ENCODE measurements around the gene TENT4B. TPM values are rescaled to one million over a fixed set of nuclear protein-coding genes. Genes with fewer than 3 reads are reported as not detected.

TENT4B gene
- total RNA-seq (2022; extraction: Qiagen RNA extraction): 9.4 to 13.5 TPM (median 12.8 TPM) in 5 replicates

DNA sequence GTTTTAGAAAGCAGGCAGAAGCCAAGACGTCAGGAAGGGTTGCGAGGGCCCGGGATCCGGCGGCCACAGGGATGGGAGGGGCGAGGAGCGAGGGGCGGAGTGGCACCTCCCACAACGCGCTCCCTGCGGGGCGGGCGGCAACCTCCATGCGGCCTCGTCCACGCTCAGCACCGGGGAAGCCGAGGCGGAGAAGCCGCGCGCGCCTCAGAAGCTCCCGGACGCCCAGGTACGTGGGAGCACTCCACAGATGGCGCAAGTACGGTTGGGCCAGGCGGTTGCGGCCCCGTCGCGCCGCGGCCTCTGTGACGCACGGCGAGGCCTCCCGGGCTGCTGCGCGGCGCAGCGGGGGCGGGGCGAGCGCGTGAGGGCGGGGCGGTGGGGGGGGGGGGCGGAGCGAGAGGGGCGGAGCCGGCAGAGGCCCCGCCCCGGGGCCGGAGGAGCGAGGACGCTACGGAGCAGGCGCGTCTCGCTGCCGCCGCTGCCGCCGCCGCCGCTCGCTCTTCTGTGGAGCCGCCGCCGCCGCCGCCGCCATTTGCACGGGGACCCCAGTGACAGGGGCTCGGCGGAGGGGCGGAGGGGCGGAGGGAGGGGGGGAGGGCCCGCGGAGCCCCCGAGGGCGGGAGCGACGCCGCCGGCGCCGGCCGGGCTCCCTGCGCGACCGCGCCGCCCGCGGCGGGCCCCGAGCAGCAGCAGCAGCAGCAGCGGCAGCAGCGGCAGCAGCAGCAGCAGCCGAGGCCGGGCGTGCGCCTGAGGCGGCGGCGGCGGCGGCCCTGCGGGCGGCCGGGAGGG, at the start of gene TENT4B:
TENT4B (plus strand) TSS at position 500 of the 789 bp plus-strand sequence. CDS start 316 bp downstream, outside the sequence.

DNA sequence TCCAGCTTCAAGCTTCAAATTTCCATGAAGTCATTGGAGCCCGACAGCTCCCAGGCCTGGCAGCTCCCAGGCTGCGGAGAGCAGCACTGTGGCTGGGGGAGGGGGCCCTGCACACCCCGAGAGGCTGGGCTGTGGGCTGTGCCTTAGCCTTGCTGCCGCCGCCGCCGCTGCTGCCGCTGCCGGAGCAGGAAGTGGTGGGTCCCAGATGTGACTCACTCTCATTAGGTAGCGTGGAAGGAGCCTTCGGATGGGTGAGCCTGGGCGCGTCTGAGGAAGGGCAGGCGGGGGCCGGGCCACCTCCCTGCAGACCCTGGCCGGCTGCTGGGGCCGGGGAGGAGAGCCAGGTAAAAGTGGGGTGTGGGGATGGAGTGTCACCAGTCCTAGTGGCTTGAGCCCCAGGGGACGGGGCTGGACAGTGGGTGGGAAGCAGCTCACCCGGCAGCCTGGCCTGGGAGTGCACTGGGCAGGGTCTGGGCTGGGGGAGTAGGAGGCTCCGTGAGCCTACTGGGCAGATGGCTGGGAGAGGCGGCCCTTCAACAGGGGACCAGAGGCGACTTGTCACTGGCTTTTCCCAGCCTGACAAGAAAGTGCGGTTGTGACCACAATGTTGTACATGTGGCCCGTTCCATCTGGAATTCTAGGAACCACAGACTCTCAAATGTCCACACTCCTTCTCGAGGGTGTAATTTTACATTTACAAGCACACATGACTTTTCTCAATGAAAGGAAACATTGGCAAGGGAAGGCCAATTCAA, 113.4 kb downstream of the TENT4B start, which contains the start of gene ADCY7:
ADCY7 (plus strand) TSS at position 215 of the 755 bp plus-strand sequence. CDS start 21,629 bp downstream, outside the sequence.

Other genes starting within 250 kb of the TENT4B start
- 17.8 to 25.4 TPM (median 21.4 TPM) in 5 replicates for gene CNEP1R1, start 128.1 kb upstream of the TENT4B start, total RNA-seq (2022; extraction: Qiagen RNA extraction)
- 11.8 to 15.5 TPM (median 13.9 TPM) in 5 replicates for gene HEATR3, start 87.3 kb upstream of the TENT4B start, total RNA-seq (2022; extraction: Qiagen RNA extraction)
- 8.9 to 15.2 TPM (median 12.4 TPM) in 5 replicates for gene ADCY7, start 113.2 kb downstream of the TENT4B start, total RNA-seq (2022; extraction: Qiagen RNA extraction)
- 59.1 to 62.6 TPM (median 60.0 TPM) in 5 replicates for gene BRD7, start 215.7 kb downstream of the TENT4B start, total RNA-seq (2022; extraction: Qiagen RNA extraction)